22Rv1 (cell line): Measurements from ENCODE around the gene RSRC2.

ENCODE experiments used
- CTCF ChIP-seq: fragments of 450-650 bp; IDR thresholded peaks from 2 replicates; pipeline ENCODE4 v1.5.1; 2017; ENCODE audit warnings: mild to moderate bottlenecking
- ZFX ChIP-seq: fragments of 450-650 bp; IDR thresholded peaks from 2 replicates; pipeline ENCODE4 v1.6.1; 2017; ENCODE audit warnings: antibody characterized with exemption, borderline replicate concordance

DNA sequence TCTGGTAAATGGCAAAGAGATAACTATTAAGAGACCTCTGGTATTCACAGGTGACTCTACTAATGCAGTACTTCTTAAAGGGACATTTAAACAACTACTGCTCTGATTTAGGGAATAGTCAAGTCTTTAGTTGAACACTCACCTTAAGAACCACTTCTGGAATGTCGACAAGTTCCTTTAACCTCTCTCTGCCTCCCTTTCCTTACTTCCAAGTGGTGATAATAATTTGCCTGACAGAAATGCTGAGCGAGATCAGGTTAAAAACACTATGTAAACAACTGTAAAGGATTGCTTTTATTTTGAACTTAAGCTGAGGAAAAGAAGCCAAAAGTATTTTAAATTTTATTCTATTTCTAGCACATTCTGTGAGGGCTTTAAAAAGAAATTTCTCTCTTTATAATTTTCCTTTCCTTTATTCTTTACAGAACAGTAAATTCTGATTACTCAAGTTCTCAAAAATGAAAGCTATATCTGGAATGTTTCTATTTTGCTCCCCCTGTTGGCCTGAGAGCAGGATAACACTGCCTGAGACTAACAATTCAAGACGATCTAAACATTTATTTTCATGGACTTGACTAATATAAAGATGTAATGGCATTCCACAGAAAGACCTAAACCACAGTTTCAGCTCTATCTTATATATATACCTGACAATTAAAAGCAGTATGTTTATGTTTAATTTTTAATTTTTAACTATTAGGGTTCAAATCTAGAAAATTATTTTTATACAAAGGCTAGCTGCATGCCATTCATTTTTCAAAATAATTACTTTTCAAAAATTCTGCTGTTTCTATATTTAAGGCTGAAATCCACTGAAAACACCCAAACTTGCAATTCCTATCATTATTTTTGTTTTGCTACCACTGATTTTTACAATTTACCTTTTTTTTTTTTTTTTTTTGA lies 55.2 kb downstream of the RSRC2 start:
- TF ChIP-seq ZFX = no peak
- TF ChIP-seq CTCF = peak; percentile 94
